ENCODE results near the gene P2RY2.

GRCh38 chr11:73192272-73192671, 25.8 kb upstream of the P2RY2 start:
- TF ChIP-seq GATA3 (IDR thresholded peaks at IDR 0.05; ENCODE audit: low read depth, low read length) = no peak
- no peak for TF ChIP-seq GATA2 (IDR thresholded peaks at IDR 0.05; ENCODE audit: low read depth, low read length)
